T-cell (primary cell): Measurements from ENCODE around the gene FXYD6. TPM values are rescaled to one million over a fixed set of nuclear protein-coding genes. Genes with fewer than 3 reads are reported as not detected.

Experiments
- ATAC-seq, 4 experiments: fragments of 200-7000 bp in 3 of 4; fragments of 150-1000 bp in 1 of 4; cut with Tn5 transposase; replicated peaks in 1 of 4; 1 replicate in 3 of 4; 2 replicates in 1 of 4; pipeline ENCODE4 v1.10.0; 2021; ENCODE audit warnings: moderate library complexity in 3 of 4, mild to moderate bottlenecking in 2 of 4, moderate number of reproducible peaks in 1 of 4
- CTCF ChIA-PET, 2 donors: fragments of 300-600 bp; sonication (Branson Sonifier 250); formaldehyde crosslinking; loops; one replicate each; lab custom pipeline; 2022; ENCODE audit warnings: antibody characterized with exemption in 2 of 2; lab: Charles Lee
- POLR2A ChIA-PET, 2 donors: fragments of 300-600 bp; sonication (Branson Sonifier 250); formaldehyde crosslinking; loops; one replicate each; lab custom pipeline; 2022; ENCODE audit warnings: antibody characterized with exemption in 2 of 2; lab: Charles Lee
- DNase-seq, 35 experiments: peaks; one replicate each; pipeline versions ENCODE4 v3.0.0 to v3.0.0-alpha.2; 2013 to 2023
- H3K27ac ChIP-seq: one replicate; pipeline ENCODE4 v1.5.1; 2013; ENCODE audit warnings: low read length
- H3K27me3 ChIP-seq, 2 experiments: replicated peaks in 1 of 2; 1 replicate in 1 of 2; 2 replicates in 1 of 2; pipeline versions ENCODE4 v1.6.1 to v1.7.0; 2013; ENCODE audit warnings: low read length in 1 of 2, mixed read lengths in 1 of 2; ENCODE audit not compliant: control insufficient read depth in 2 of 2, insufficient read depth in 2 of 2; ENCODE audit errors: extremely low read depth in 1 of 2
- H3K36me3 ChIP-seq, 2 donors: 1 replicate in 1 of 2; 2 replicates in 1 of 2; pipeline versions ENCODE4 v1.6.1 to v1.7.0; 2013; ENCODE audit warnings: low read length in 1 of 2; ENCODE audit not compliant: control insufficient read depth in 2 of 2, insufficient read depth in 1 of 2; ENCODE audit errors: extremely low read depth in 1 of 2
- H3K4me1 ChIP-seq, 2 experiments: 1 replicate in 1 of 2; 2 replicates in 1 of 2; pipeline versions ENCODE4 v1.6.1 to v1.7.0; 2013; ENCODE audit warnings: low read length in 2 of 2, mixed read lengths in 1 of 2; ENCODE audit not compliant: insufficient read depth in 2 of 2, control insufficient read depth in 1 of 2; ENCODE audit errors: extremely low read depth in 1 of 2
- H3K4me3 ChIP-seq, 2 donors: 1 replicate in 1 of 2; 2 replicates in 1 of 2; pipeline versions ENCODE4 v1.5.1 to v1.7.0; 2013; ENCODE audit warnings: mild to moderate bottlenecking in 2 of 2, low read length in 1 of 2, moderate library complexity in 1 of 2; ENCODE audit not compliant: control insufficient read depth in 1 of 2; ENCODE audit errors: extremely low read depth in 1 of 2
- H3K9me3 ChIP-seq: 2 replicates; pipeline ENCODE4 v1.7.0; 2013
- H3K27ac Mint-ChIP-seq, 2 donors: one replicate each; pipeline ENCODE4 v1.8.0; 2020 to 2021; ENCODE audit warnings: mild to moderate bottlenecking in 2 of 2, mixed read lengths in 2 of 2
- H3K27me3 Mint-ChIP-seq, 2 donors: one replicate each; pipeline ENCODE4 v1.8.0; 2021 to 2022; ENCODE audit warnings: mixed read lengths in 2 of 2
- H3K36me3 Mint-ChIP-seq: one replicate; pipeline ENCODE4 v1.8.0; 2021; ENCODE audit warnings: mixed read lengths
- H3K4me1 Mint-ChIP-seq, 3 donors: one replicate each; pipeline ENCODE4 v1.8.0; 2020 to 2022; ENCODE audit warnings: mixed read lengths in 3 of 3, mild to moderate bottlenecking in 1 of 3
- H3K4me3 Mint-ChIP-seq, 3 donors: one replicate each; pipeline ENCODE4 v1.8.0; 2020 to 2022; ENCODE audit warnings: mild to moderate bottlenecking in 3 of 3, mixed read lengths in 3 of 3, moderate library complexity in 3 of 3
- H3K9me3 Mint-ChIP-seq, 3 donors: one replicate each; pipeline ENCODE4 v1.8.0; 2020 to 2022; ENCODE audit warnings: mixed read lengths in 3 of 3
- WGBS: methylation state at CpG from one replicate; pipeline ENCODE4 v1.1.5; 2013; ENCODE audit warnings: missing lambda C conversion rate; ENCODE audit not compliant: insufficient coverage; 5-methylcytosine and 5-hydroxymethylcytosine counted together
- total RNA-seq, 35 experiments: library from RNA in 6 of 35; stranded (reverse) in 6 of 35; fragments of 120-200 nt in 1 of 35; gene quantifications; one replicate each; pipeline versions ENCODE4 v1.2.1 to v1.2.4 and lab custom pipeline; 2013 to 2026

Gene FXYD6
- total RNA-seq, 5 donors from 2014 or later (not counting 1 experiment from before 2014, with no cell fraction given): 0.38 to 0.73 (median 0.53) TPM; not detected in 2

DNA sequence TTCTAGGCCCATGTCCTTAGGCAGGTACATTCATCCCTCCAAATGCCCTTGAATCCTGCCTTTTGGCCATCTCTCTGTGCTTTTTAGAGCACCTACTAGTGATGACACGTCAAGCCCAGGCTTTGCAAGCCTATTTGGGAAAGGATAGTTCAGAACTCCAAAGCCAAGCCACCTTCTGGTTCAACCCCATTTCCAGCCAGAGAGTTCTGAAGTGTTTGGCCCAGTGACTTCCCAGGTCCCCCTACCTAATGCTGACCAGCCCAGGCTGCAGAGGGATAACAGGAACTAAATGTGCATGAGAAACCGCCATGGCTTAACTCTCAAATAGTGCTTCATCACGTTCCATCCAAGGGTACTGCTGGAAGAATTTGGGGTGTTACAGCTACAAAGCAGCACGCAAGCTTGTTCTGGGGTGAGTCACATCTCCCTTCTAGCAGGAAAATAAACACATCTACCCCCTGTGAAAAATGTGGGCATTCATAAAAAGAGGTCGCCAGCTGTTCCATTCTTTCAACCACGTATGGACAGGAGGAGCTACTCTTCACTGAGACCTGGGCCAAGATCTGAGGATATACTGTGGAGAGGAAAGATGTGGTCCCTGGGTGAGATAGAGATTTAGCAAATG, 2.0 kb upstream of the FXYD6 start:
- POLR2A ChIA-PET: interaction anchor here in 1 of 2 donors (0.6 kb wide), 1 partner anchor 26 kb away, joined by 5 read pairs; no protein-coding TSS in a partner anchor
- peaks cover 27 to 32% (median 32%) of the 10 kb centered on the region in 3 donors for H3K4me1 Mint-ChIP-seq
- Histone ChIP-seq H3K36me3 (no peaks in the 10 kb centered on the region), H3K27me3 (peaks cover 0 to 69% of the 10 kb centered on the region in 2 experiments), H3K4me3 (no peak overlapping the region), H3K27ac (no peak overlapping the region), H3K9me3 (no peaks in the 10 kb centered on the region), H3K4me1 (peaks cover 8 to 31% of the 10 kb centered on the region in 2 experiments)
- no peaks in the 10 kb centered on the region for H3K36me3 Mint-ChIP-seq
- no peaks in the 10 kb centered on the region for H3K9me3 Mint-ChIP-seq
- H3K27ac Mint-ChIP-seq: no peak overlapping the region
- ATAC-seq (no peak), DNase-seq (no peak)
- H3K4me3 Mint-ChIP-seq: no peak overlapping the region
- CTCF ChIA-PET: no interaction called here
- peaks cover 58 to 71% of the 10 kb centered on the region in 2 donors for H3K27me3 Mint-ChIP-seq
- 82% methylated on average over 3 of the region's 6 CpGs for WGBS

DNA sequence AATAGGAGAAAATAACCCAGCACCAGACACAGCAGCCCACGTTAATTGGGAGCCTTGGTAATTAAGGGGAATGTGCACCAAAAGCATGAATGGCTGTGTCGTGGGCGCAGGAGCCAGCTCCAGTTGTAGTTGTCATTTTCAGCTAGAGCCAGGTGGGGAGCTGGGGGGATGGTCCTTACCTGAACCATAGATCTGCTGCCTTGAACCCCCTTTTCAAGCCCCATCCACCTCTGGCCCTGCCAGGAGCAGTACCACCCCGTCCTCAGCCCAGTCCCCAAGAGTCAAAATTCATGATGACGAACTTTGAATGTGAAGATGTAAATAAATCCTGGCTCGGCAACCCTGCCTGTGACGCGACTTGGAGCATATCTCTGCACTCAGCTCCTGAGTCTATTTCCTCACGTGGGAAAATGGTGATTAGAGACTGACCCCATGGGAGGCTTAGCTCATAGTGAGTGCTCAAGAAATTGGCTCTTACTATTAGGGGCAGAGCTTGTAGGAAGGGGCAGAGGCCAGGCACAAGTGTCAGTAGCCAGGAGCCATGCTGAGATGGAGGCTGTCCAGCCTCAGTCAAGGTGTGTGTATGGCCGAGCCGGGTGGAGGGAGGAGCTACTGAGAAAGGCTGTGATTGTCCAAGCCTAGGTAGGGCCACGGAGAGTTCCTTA, 794 bp upstream of the FXYD6 start:
- Histone ChIP-seq H3K27me3 (peaks cover 0 to 71% of the 10 kb centered on the region in 2 experiments), H3K9me3 (no peaks in the 10 kb centered on the region), H3K27ac (no peak overlapping the region), H3K4me1 (peaks cover 10 to 36% of the 10 kb centered on the region in 2 experiments), H3K4me3 (peak overlapping the region in 1 of 2 donors; percentile 60), H3K36me3 (no peaks in the 10 kb centered on the region)
- ChIA-PET POLR2A (interaction anchor here in 1 of 2 donors (0.6 kb wide), 1 partner anchor 47 kb away, joined by 5 read pairs; no protein-coding TSS in a partner anchor), CTCF (no interaction called here)
- 95% methylated on average over 8 of the region's 12 CpGs for WGBS
- Mint-ChIP-seq H3K4me1 (peaks cover 30 to 37% (median 32%) of the 10 kb centered on the region in 3 donors), H3K9me3 (no peaks in the 10 kb centered on the region), H3K4me3 (peak overlapping the region; percentile 65 to 90 (median 69)), H3K27me3 (peaks cover 61 to 72% of the 10 kb centered on the region in 2 donors), H3K36me3 (no peaks in the 10 kb centered on the region), H3K27ac (no peak overlapping the region)
- DNase-seq (no peak), ATAC-seq (no peak)

DNA sequence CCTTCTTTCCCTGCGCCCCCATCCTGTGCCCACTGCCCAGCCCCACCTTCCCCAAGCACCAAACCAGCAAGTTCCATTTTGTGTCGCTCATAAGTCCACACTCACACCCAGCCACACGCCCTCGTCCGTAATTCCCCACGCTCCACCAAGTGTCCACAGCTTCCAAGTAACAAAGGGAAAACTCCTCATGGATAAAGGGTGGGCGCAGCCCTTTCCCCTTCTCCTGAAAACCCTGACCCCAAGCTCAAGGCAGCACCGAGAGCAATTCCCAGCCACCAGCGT, 458 bp downstream of the FXYD6 start:
- H3K27me3 Mint-ChIP-seq: peaks cover 60 to 77% of the 10 kb centered on the region in 2 donors

DNA sequence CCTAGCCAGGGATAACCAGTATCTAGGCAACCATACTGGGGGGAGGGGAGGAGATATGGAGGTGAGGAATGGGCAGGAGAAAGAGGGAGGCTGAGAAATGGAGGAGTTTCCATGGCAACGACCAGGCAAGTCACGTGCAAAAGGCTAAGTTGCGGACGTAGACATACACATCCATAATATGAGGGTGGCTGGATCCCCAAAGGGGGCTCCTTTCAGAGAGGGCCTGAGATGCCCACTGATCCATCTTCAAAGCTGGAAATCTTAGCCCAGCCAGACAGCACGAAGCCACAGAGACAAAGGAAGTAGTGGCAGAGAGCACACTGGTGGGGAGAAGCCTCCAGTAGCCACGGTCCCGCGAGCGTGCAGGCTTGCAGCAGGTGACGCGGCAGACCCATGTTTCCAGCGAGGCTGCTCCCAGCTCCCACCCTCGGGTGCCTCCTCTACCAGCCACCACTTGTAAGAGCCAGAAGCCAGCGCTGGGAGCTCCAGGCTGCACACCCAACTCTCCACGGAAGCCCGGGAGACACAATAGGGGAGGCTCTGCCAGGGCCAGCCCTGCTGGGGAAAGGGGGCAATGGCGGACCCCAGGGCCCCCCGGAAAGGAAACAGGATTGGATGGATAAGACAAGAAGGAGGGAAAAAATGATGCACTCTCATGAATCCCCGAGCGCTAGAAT, 938 bp downstream of the FXYD6 start:
- Mint-ChIP-seq H3K9me3 (no peaks in the 10 kb centered on the region), H3K4me1 (peaks cover 30 to 40% (median 32%) of the 10 kb centered on the region in 3 donors), H3K27ac (no peak overlapping the region), H3K27me3 (peaks cover 59 to 75% of the 10 kb centered on the region in 2 donors), H3K36me3 (no peaks in the 10 kb centered on the region), H3K4me3 (peak overlapping the region; percentile 81 to 90 (median 82))
- Histone ChIP-seq H3K27me3 (peaks cover 0 to 79% of the 10 kb centered on the region in 2 experiments), H3K36me3 (no peaks in the 10 kb centered on the region), H3K27ac (no peak overlapping the region), H3K4me3 (peak overlapping the region; percentile 41 to 77), H3K4me1 (peaks cover 10 to 36% of the 10 kb centered on the region in 2 experiments), H3K9me3 (no peaks in the 10 kb centered on the region)
- CTCF ChIA-PET: no interaction called here
- WGBS: 5% methylated on average over 12 of the region's 20 CpGs
- POLR2A ChIA-PET: interaction anchor here in 1 of 2 donors (0.6 kb wide), 1 partner anchor 31 kb away, joined by 3 read pairs; no protein-coding TSS in a partner anchor
- ATAC-seq (peak; percentile 72 to 79 (median 76)), DNase-seq (peak in 24 of 35 experiments; percentile 5 to 49 (median 21))

More for the DNA sequence above, 458 bp downstream of the FXYD6 start:
- DNase-seq (peak in 1 of 35 experiments; percentile 14), ATAC-seq (peak in 3 of 4 experiments; percentile 17 to 24 (median 22))
- H3K4me3 Mint-ChIP-seq: peak overlapping the region; percentile 81 to 90 (median 82)
- H3K9me3 ChIP-seq: no peaks in the 10 kb centered on the region
- H3K36me3 Mint-ChIP-seq: no peaks in the 10 kb centered on the region
- peaks cover 30 to 40% (median 32%) of the 10 kb centered on the region in 3 donors for H3K4me1 Mint-ChIP-seq
- ChIA-PET POLR2A (interaction anchor here in 1 of 2 donors (0.6 kb wide), 1 partner anchor 31 kb away, joined by 3 read pairs; no protein-coding TSS in a partner anchor), CTCF (interaction anchor here (0.6 kb wide), 2 partner anchors 39 to 112 kb away, joined by 3 to 4 read pairs; no protein-coding TSS in a partner anchor)
- H3K27ac ChIP-seq: no peak overlapping the region
- H3K27ac Mint-ChIP-seq: peak overlapping the region in 1 of 2 donors; percentile 6
- WGBS: 0% methylated on average over 9 of the region's 9 CpGs
- H3K36me3 ChIP-seq: no peaks in the 10 kb centered on the region
- H3K4me3 ChIP-seq: peak overlapping the region; percentile 41 to 77
- H3K4me1 ChIP-seq: peaks cover 10 to 36% of the 10 kb centered on the region in 2 experiments
- no peaks in the 10 kb centered on the region for H3K9me3 Mint-ChIP-seq
- H3K27me3 ChIP-seq: peaks cover 0 to 79% of the 10 kb centered on the region in 2 experiments

DNA sequence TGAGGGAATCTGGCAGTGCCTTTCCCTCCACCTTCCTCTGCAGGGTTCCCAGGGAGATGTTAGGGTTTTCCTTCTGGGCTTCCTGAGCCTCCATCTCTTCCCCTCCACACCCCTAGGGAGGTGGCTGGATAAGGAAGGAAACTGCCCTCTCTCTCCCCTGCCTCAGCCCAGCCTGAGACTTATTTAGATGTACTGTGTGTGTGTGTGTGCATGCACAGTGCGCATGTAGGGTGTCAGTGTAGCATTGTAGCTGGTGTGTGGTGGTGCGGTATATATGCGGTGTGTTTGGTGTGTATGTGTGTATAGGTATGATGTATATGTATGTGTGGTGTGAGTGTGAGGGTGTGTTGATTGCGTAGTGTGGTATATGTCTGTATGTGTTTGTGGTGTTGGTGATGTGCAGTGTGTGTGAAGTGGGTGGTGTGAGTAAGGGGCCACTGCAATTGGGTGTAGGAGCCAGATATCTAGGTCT, 1.5 kb downstream of the FXYD6 start:
- Mint-ChIP-seq H3K27me3 (peaks cover 53 to 69% of the 10 kb centered on the region in 2 donors), H3K9me3 (no peaks in the 10 kb centered on the region), H3K36me3 (no peaks in the 10 kb centered on the region), H3K4me3 (peak overlapping the region; percentile 29 to 90 (median 82)), H3K4me1 (peaks cover 30 to 40% (median 32%) of the 10 kb centered on the region in 3 donors), H3K27ac (no peak overlapping the region)
- Histone ChIP-seq H3K36me3 (no peaks in the 10 kb centered on the region), H3K4me1 (peaks cover 10 to 36% of the 10 kb centered on the region in 2 experiments), H3K4me3 (no peak overlapping the region), H3K27me3 (peaks cover 0 to 79% of the 10 kb centered on the region in 2 experiments), H3K27ac (no peak overlapping the region), H3K9me3 (no peaks in the 10 kb centered on the region)
- ATAC-seq (no peak), DNase-seq (no peak)
- POLR2A ChIA-PET: no interaction called here
- CTCF ChIA-PET: interaction anchor here in 1 of 2 donors (0.5 to 0.6 kb wide), 2 partner anchors 180 to 263 kb away, joined by 3 read pairs; no protein-coding TSS in a partner anchor
- 74% methylated on average over 4 of the region's 4 CpGs for WGBS
